T-helper 2 cell treated with Interferon-gamma antibody and Interleukin-4, amounts not matched to agents 100 ng/mL and 5 ng/mL, for 36 hours (primary cell): Measurements from ENCODE around the gene CASP14. TPM values are rescaled to one million over a fixed set of nuclear protein-coding genes. Genes with fewer than 3 reads are reported as not detected.
"Not testable (repeated sequence)": the region's sequence is repeated elsewhere in the genome, so short reads cannot be mapped to it uniquely, and the experiment has no call there.

Experiments
- intact Hi-C: fragments of 100-400 bp; cut with micrococcal nuclease; formaldehyde crosslinking; loops from one replicate; pipeline ENCODE4 v1.15.1; 2023
- total RNA-seq: library from RNA; stranded (reverse); gene quantifications from 2 replicates; pipeline ENCODE4 v1.2.3, GENCODE V29; 2022

Gene CASP14
- total RNA-seq, 1 donor from 2014 or later: not detected

- intact Hi-C loops: not testable (repeated sequence)
Measured at GRCh38 chr19:15070386-15070785, 21.1 kb downstream of the CASP14 start.

GRCh38 chr19:15072930-15073647 lies 23.8 kb downstream of the CASP14 start:
- intact Hi-C loops: no loop called here

DNA sequence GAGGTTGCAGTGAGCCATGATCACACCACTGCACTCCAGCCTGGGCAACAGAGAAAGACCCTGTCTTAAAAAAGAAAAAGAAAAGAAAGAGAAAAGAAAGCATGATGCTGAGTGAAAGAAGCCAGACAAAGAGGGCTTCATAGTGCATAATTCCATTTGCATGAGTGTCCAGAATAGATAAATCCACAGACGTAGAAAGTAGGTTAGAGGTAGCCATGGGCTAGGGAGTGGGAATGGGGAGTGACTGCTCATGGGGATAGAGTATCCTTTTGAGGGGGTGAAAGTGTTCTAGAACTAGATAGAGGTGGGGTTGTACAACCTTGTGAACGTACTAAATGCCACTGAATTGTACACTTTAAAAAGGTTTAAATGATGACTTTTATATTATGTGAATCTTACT lies 25.1 kb downstream of the CASP14 start:
- intact Hi-C loops: no loop called here

DNA sequence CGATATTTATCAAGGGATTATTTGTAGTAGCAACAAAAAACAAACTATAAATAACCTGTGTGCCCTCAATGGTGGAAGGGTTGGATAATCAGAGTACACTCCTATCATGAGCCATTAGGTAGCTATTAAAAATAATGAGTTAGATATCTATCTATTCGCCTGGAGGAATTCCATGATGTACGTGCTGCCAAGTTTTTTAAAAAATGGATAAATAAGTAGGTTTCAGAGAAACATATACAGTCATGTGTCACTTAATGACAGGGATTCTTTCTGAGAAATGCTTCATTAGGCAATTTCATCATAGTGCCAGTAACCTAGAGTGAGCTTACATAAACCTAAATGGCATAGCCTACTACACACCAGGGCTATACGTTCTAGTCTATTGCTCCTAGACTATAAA lies 26.5 kb downstream of the CASP14 start:
- intact Hi-C loops: no loop called here

- intact Hi-C loops: not testable (repeated sequence)
Measured at GRCh38 chr19:15080002-15080401, 30.7 kb downstream of the CASP14 start.

DNA sequence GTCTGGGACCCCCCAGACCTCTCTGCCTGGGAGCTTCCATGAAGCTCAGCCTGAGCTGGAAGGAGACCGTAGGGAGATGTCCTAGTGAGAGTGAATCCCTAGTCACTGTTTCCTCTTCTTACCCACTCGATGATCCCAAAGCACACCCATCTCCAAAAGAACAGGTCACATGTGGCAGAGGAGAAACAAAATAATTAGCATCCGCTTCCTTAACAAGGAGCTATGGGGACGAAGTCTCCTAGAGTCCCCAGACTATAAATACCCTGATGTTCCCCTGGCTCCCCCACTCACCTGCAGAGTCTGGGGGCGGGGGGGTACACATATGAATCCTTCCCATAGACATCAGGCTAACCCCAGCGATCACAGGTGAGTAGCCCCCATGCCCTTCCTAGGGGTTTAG lies 32.6 kb downstream of the CASP14 start, which contains the start of gene OR1I1:
Gene OR1I1, plus strand, starts transcription at position 301 of the 400 bp plus-strand sequence. CDS start 4,855 bp downstream, outside the sequence.
- intact Hi-C loops: no loop called here

GRCh38 chr19:15087182-15087581 lies 37.9 kb downstream of the CASP14 start:
- intact Hi-C loops: no loop called here

DNA sequence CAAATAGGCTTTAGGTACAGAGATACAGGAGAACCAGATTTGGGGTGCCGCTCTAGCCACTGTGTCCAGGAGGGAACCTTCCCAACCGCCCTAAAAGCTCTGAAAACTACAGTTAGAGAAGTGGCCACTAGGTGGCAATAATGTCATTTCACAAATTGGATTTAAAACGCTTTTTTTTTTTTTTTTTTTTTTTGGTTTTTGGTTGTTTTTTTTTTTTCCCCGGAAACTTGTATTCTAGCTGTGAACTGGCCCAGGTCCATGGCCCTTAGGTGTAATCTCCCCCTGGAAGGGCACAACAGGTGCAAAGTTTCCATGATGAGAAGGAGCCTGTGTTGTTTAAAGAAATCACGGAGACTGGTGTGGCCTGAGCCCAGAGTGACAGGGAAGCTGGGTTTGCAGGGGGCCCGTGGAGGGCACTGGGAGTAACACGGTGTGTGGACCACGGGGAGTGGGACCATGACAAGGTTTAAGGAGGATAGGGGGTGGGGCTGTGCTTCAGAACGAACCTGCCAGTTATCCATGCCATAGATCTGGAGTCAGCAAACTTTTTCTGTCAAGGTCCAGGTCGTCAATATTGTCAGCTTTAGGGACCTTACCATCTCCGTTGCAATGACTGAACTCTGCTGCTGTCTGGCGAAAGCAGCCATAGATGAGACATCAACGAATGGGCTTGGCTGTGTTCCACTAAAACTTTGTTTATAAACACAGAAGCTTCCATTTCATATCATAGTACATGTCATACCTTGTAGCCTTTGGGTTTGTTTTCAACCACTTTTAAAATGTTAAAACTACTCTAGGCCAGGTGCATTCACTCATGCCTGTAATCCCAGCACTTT lies 42.9 kb downstream of the CASP14 start:
- intact Hi-C loops: loop anchor here (5.0 kb wide), 2 partner anchors 60 to 465 kb away; no protein-coding TSS in a partner anchor

DNA sequence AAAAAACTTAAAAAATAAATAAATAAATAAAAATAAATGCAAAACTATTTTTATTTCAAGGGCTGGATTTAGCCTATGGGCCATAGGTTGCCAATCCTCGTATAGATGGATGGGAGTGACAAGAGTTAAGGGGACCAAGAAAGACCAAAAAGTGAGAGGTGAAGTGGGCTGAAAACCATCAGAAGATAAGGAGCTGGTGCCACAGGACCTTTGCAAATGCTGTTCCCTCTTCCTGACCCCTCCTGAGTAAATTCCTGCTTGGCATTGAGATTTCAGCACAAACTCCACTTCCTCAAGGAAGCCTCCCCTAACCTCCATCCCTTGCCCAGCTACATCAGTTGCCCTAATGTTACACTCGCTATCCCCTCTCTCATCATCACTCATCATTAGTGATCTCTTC lies 43.7 kb downstream of the CASP14 start:
- intact Hi-C loops: loop anchor here (5.0 kb wide), 2 partner anchors 59 to 464 kb away; no protein-coding TSS in a partner anchor

- intact Hi-C loops: no loop called here
Measured at GRCh38 chr19:15096223-15096622, 46.9 kb downstream of the CASP14 start.

- intact Hi-C loops: not testable (repeated sequence)
Measured at GRCh38 chr19:15097980-15098379, 48.7 kb downstream of the CASP14 start.

GRCh38 chr19:15098460-15098859 lies 49.2 kb downstream of the CASP14 start:
- intact Hi-C loops: no loop called here

- intact Hi-C loops: no loop called here
Measured at GRCh38 chr19:15099017-15099582, 49.8 kb downstream of the CASP14 start.

GRCh38 chr19:15101479-15102082 lies 52.3 kb downstream of the CASP14 start:
- intact Hi-C loops: no loop called here

DNA sequence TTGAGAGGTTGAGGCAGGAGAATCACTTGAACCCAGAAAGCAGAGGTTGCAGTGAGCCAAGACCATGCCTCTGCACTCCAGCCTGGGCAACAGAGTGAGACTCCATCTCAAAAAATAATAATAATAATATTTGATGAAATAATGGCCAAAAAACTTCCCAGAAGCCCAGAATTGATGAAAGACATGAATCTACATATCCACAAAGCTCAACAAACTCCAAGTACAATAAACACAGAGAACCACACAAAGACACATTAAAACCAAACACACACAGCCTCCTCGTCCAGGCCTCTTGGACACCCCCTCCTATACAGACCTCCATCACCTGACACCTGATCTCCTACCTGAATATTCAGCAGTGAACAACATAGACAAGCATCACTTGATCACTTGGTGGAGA lies 54.7 kb downstream of the CASP14 start:
- intact Hi-C loops: no loop called here

GRCh38 chr19:15104411-15104810 lies 55.1 kb downstream of the CASP14 start:
- intact Hi-C loops: no loop called here

DNA sequence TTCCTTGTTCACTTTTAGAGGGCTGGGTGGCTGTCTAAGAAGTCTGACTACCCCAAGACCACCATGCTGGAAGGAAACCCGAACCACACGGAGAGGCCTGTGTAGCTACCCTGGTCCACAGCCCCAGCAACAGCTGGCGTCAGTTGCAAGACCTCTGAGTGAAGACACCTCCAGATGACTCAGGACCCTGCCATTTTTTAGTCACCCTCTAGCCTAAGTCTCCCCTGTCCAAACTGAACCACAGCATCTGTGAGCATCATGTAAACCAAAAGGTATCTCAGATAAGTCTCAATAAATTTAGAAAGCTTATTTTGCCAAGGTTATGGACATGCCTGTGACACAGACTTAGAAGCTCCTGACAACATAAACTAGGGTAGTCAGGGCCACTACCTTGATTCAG lies 55.8 kb downstream of the CASP14 start:
- intact Hi-C loops: no loop called here

DNA sequence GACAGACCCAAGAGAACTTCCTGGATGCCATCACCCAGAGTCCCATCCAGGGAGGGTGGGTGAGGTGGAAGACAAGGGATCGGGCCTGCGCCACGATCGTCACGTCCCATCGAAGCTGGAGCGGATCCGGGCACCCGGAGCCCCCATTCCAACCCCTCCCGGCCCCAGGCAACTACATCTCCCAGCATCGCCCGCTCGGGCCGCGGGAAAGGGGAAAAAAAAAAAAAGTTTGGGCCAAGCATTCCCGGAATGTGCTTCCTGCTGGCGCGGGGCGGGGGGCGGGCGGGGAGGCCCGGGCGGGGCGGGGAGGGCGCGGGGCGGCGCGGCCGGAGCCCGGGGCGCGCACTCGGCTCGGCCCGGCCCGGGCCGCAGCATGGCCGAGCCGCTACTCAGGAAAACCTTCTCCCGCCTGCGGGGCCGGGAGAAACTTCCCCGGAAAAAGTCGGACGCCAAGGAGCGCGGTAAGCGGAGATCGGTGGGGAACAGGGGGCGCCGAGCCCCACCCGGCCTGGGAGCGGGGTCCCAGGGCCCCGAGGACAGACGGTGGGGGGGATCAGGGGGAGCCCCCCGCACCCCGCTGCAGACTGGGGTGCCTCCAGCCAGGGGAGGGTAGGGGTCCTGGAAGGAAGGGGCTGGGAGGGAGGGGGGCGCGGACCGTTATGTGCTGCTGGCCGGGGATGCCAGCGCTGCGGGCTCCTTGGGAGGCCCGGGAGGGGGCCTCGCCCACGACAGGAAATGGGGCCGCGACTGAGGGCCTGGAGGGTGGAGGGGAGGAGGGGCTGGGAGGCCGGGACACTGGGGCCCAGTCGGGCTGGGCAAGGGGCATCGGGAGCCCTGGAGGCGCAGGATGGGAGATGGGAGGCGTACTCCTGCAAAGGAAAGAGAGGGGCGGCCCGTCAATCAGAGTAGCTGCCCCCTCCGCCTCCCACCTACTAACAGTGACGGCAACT lies 58.1 kb downstream of the CASP14 start, which contains the start of gene SYDE1:
Gene SYDE1, plus strand, starts transcription at position 341 of the 950 bp plus-strand sequence. Its CDS starts 33 bp downstream, at position 374.
- intact Hi-C loops: no loop called here
